GM12874 (cell line): Measurements from ENCODE around the gene MORC4.

Source experiments
- TF ChIP-seq, protein P1 (sequence below): IDR thresholded peaks from 2 replicates; pipeline ENCODE4 v1.5.1; 2011; ENCODE audit warnings: low read depth, mild to moderate bottlenecking, control low read depth, low read length, moderate library complexity; ENCODE audit not compliant: insufficient read depth

MORC4 gene

DNA sequence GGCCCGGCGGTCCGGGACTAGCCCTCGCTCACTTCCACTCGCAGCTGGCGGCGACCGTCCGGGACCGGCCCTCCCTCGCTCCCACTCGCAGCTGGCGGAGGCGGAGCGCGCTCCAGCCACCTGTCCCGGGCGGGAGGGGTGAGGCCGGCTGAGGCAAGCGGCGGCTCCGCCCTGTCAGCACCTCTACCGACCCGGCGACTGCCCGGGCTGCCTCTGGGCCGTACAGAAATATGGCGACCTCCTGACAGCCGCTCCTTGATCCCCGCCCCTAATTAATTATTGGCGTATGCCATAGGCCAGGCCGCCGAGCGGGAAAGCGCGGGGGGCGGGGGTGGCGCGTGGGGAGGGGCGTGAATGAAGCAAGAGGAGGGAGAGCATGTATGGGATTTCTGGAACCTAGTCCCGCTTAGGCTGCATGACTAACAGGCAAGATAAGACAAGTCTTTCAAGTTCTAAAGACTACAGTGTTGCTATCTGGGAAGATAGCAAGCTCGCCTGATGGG, at the start of gene MORC4:
Gene MORC4, minus strand, starts transcription at position 200 of the 503 bp plus-strand sequence. CDS start 243 bp downstream, outside the sequence.
- TF ChIP-seq, protein P1, sequence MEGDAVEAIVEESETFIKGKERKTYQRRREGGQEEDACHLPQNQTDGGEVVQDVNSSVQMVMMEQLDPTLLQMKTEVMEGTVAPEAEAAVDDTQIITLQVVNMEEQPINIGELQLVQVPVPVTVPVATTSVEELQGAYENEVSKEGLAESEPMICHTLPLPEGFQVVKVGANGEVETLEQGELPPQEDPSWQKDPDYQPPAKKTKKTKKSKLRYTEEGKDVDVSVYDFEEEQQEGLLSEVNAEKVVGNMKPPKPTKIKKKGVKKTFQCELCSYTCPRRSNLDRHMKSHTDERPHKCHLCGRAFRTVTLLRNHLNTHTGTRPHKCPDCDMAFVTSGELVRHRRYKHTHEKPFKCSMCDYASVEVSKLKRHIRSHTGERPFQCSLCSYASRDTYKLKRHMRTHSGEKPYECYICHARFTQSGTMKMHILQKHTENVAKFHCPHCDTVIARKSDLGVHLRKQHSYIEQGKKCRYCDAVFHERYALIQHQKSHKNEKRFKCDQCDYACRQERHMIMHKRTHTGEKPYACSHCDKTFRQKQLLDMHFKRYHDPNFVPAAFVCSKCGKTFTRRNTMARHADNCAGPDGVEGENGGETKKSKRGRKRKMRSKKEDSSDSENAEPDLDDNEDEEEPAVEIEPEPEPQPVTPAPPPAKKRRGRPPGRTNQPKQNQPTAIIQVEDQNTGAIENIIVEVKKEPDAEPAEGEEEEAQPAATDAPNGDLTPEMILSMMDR, result no peak

DNA sequence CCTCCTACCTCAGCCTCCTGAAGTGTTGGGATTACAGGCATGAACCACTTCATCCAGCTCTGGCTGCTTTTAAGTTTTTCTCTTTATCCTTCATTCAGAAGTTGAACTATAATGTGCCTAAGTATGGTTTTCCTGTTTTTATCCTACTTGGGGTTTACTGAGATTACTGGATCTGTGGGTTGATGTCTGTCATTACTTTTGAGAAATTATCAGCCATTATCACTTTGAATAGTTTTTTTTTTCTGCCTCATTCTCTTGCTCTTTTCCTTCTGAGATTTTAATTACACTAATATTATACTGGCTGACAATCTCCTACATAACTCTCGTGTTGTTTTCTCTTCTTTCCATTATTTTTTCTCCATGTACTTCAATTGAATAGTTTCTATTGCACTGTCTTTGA, 47.6 kb upstream of the MORC4 start:
- TF ChIP-seq, protein P1, result no peak

DNA sequence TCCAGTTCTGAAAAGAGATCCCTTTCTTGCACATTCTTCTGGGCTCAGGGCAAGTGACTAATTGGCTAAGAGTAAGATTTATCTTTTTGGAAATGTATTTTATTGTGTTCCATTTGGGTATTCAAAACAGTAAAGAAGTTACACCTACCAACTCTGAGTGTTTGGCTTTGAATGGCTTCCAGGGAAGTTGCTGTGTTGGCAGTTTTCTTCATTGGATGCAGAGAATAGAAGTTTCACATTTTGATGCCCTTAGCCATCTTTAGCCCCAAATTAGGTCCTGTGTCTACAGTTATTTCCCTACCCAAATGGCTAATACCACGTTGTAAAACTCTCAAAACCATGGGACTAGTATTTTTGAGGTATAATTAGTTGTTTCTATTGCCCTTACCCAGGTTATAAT, 29.7 kb upstream of the MORC4 start:
- TF ChIP-seq, protein P1, result no peak

DNA sequence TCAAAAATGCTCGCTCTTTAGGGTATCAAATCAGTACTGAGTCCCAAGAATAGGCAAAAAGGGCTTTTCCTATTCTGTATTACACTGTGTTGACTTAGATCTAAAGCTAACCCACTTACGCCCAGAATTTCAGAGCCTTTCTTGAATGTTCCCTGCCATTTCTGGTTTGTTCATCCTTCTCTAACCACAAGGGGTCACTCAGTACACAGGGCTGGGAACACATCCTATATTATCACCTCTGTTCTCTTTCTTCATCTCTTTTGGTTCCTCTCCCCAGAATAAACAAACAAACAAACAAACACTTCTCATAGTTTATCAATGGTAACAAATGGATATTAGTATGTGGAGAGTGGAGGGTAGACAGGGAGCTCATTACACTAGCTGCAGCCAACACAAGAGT, 25.5 kb upstream of the MORC4 start:
- TF ChIP-seq, protein P1, result 0 out of 2 replicates have a peak, but pooled peaks have one; percentile 28

DNA sequence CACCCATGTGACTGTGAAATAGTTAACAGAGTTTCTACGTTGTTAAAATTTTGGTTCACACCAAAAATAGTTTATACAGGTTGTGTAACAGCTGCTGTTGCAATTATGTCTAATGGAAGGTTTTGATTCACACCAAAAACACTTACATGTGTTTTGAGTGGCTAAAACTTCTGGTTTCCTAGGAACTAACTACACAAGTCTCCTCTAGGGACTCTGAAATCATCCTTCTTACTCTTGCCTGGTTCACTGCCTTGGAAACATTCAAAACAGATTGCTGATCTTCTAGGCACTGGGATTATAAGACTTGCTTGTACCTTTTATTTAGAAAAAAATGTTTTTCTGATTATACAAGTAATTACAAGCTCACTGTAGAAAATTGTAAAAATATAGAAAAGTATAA, 14.9 kb upstream of the MORC4 start:
- TF ChIP-seq, protein P1, result no peak

DNA sequence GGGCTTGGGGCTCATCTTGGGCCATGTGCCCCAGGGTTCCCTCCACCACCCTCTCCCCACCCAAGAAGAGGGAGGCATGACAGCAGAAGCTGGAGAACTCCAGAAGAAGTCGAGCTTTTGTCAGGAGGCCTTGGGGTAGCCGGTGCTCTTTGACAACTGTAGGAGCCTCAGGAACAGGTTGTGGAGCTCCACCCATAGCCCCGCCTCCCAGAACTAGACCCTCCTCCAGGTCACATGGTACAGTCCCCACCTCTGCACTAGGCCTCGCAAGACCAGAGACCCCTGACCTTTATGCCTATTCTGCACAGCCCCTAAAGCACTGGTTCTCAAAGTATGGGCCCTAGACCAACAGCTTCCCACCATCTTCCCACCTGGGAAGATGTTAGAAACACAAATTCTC, 8.0 kb upstream of the MORC4 start:
- TF ChIP-seq, protein P1, result no peak

DNA sequence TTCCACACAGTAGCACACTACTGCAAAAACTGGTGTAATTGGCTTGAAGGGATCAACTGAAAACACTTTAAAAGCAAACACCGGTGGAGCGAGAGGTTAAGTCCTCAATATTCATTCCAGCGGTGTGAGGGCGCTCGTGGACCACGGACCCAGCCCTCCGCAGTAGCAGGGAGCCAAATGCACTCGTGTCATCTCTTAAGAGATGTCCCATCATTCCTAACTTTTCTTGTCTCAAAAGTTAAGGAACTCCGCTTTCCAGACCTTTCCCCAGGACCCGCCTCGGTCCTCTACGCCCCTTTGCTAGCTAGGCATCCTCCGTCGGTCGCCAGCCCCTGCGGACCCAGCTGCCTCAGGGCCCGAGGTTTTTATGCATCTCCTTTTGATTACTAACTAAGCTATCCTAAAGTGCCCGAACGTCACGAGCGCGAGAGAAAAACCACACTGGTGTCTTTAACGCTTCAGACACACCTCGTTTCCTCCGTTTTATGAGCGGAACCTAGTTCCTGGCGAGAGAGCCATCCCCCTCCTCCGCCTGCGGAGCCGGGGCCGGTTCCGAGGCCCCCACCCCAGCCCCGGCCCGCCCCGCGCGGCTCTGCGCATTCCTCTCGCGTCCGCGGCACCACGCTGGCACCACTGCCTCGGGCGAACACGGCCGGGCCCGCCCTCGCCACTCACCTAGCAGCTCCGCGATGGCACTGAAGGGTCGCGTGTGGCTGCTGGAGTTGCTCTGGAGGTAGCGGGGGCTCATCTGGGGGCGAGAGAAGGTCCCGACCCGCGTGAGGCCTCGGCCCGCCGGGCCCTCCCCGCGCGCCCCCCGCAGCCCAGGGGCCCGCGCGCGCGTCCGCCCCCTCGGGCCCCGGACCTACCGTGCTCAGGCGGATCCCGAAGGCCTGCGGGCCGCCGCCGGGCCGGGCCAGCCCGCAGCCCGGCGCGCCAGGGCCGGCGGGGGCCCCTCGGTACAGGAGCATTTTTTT, 723 bp downstream of the MORC4 start:
- TF ChIP-seq, protein P1, result peak; percentile 43
